HG03457 (cell line): ENCODE measurements around the gene SPP1.
A peak's percentile ranks its signal among the peaks of the same experiment; 100 is the strongest.
"Not testable (repeated sequence)": the region's sequence is repeated elsewhere in the genome, so short reads cannot be mapped to it uniquely, and the experiment has no call there.

Source experiments
- ATAC-seq: cut with Tn5 transposase; IDR thresholded peaks from one replicate; pipeline ENCODE4 v1.9.1; 2021; ENCODE audit warnings: moderate number of reproducible peaks; ENCODE audit not compliant: unreplicated experiment

The SPP1 gene

DNA sequence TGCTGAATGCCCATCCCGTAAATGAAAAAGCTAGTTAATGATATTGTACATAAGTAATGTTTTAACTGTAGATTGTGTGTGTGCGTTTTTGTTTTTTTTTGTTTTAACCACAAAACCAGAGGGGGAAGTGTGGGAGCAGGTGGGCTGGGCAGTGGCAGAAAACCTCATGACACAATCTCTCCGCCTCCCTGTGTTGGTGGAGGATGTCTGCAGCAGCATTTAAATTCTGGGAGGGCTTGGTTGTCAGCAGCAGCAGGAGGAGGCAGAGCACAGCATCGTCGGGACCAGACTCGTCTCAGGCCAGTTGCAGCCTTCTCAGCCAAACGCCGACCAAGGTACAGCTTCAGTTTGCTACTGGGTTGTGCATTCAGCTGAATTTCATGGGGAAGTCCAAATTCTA lies at the start of gene SPP1:
TSS of gene SPP1 (plus strand) at position 249 of the 400 bp plus-strand sequence. CDS start 1,182 bp downstream, outside the sequence.
- ATAC-seq = peak; percentile 88

DNA sequence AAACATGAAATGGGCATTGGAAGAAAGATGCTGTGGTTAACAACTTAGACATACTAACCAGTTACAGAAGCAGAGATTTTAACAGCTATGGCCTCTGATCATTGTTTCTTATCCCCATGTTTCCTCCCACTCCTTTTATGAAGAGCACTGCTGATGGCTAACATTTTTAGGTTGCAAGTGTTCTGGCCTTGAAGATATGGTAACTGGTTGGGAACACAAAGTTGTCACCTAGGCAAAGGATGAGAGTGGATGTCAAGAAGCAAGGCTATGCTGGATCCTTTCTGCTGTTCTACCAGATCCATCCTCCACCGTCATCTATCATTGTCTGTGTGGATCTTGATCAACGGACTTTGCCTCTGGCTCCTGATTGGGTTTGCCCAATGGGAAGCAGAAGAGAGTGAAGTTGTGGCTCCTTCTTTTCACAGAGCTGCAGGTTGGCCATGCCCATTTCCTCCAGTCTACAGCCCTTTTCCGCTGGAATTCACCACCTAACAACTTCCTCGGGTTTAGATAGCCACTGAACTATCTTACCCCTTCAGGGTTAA lies 48.9 kb upstream of the SPP1 start:
- ATAC-seq = no peak

DNA sequence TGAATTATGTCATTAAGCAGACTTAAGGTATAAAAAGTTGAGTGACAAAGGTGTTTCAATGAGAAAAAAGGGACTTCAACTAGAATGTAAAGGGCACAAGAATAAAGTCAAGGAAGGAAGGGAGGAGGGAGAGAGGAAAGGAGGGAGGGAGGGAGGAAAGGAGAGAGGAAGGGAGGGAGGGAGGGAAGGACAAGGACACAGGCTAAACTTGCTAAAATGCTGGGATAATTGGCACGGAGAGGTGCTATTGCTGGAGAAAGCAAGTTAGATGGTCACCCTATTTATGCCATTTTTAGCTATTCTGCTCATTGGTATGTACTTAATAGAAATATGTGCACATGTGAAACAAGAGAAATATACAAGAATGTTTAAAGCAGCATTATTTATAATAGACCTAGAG lies 44.9 kb upstream of the SPP1 start:
- no peak for ATAC-seq

DNA sequence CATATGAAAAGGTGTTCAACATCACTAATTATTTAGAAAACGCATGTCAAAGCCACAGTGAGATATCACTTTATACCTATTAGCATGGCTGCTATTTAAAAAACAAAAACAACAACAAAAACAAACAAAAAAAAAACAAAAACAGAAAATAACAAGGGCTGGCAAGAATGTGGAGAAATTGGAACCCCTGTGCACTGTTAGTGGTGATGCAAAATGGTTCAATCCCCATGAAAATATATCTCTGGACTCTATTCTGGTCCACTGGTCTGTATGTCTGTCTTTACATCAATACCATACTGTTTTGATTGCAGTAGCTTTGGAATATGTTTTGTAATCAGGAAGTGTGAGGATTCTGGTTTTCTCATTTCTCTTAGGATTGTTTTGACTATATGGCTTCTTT lies 43.6 kb upstream of the SPP1 start:
- ATAC-seq = no peak

DNA sequence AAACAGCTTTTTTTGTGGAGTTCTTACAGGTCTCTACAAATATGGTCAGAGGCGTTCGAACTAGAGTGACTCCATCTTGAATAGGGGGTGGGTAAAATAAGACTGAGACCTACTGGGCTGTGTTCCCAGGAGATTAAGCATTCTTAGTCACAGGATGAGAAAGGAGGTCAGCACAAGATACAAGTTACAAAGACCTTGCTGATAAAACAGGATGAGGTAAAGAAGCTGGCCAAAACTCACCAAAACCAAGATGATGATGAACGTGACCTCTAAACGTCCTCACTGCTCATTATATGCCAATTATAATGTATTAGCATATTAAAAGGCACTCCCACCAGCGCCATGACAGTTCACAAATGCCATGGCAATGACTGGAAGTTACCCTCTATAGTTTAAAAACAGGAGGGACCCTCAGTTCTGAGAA lies 42.8 kb upstream of the SPP1 start:
- ATAC-seq = no peak

DNA sequence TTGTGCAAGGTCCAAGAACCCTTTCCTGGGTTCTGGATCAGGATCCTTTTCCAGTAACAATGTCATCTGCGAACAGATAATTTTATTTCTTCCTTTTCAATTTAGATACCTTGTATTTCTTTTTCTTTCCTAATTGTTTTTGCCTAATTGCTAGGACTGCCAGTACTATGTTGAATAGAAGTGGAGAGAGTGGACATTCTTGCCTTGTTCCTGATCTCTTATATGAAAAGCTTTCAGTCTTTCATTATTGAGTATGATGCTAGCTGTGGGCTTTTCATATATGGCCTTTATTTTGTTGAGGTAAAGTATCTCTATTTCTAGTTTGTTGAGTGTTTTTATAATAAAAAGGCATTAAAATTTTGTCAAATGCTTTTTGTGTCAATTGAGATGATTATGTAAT lies 42.2 kb upstream of the SPP1 start:
- no peak for ATAC-seq

DNA sequence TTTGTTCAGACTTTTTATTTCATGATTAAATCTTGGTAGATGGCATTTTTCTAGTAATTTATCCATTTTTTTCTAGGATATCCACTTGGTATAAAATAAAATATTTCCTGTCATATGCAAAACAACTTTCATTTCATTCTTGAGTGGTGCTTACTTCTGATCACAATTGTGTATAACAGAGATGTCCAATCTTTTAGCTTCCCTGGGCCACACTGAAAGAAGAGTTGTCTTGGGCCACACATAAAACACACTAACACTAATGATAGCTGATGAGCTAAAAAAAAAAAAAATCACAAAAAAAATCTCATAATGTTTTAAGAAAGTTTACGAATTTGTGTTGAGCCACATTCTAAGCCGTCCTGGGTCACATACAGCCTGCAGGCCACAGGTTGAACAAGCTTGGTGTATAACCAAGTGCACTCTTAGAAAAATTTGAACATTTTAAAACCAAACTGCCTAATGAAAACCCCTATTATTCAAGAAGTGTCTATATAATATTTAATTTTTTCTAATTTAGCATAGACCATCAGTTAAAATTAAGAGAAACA lies 41.3 kb upstream of the SPP1 start:
- no peak for ATAC-seq

DNA sequence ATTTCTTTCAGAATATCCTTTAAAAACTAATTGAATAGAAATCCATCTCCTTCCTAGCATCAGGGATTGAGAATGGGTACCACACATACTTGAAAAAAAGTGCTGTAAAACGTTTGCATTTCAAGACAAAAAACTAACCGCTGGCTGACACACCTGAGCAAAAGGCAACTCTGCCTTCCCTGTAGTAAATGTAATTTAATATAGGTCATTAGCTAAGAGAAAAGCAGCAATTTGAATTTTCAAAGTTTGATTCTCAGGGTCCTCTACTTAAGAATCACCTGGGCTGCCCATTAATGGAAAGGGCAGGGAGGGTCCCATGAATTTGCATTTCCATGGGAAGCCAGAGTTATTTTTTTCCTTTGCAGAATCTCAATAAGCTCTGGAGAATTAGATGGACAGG lies 40.5 kb upstream of the SPP1 start:
- ATAC-seq = no peak

DNA sequence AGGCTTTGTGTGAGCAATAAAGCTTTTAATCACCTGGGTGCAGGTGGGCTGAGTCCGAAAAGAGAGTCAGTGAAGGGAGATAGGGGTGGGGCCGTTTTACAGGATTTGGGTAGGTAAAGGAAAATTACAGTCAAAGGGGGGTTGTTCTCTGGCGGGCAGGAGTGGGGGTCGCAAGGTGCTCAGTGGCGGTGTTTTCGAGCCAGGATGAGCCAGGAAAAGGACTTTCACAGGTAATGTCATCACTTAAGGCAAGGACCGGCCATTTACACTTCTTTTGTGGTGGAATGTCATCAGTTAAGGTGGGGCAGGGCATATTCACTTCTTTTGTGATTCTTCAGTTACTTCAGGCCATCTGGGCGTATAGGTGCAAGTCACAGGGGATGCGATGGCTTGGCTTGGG lies 39.6 kb upstream of the SPP1 start:
- ATAC-seq = not testable (repeated sequence)

DNA sequence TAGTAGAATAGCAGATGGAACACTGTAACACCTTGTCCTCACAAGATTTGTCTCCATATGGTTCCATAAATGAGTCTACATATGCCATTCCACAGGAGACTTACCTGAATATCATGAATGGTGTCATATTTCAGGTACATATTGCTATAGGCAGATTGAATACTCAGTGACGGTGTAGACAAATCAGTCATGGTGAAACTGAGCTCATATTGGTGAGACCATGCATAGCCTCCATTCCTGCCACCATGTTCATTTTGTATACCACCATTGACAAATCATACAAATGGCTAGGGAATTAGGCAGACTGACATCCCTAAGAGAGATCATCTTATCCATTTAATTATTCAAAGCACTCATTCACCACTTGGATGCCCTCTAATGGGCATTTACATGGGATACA lies 38.0 kb upstream of the SPP1 start:
- ATAC-seq = no peak

DNA sequence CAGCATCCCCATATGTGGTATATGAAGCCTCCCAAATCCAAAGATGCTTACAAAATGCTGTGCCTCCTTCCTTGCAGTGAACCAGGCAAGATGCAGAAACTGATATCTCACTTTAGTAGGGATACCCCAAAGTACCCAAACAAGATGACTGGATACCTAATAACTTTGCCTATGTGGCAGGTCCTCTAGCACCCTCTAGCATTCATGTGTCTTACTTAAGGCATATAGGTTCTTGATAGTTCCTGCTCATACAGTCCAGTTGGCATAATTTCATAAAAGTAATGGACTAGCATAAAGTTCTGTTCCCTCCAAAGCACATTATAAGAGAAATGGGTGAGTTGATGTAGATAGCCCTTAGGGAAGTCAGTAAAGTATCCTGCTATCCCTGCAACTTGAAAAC lies 36.8 kb upstream of the SPP1 start:
- ATAC-seq = no peak

DNA sequence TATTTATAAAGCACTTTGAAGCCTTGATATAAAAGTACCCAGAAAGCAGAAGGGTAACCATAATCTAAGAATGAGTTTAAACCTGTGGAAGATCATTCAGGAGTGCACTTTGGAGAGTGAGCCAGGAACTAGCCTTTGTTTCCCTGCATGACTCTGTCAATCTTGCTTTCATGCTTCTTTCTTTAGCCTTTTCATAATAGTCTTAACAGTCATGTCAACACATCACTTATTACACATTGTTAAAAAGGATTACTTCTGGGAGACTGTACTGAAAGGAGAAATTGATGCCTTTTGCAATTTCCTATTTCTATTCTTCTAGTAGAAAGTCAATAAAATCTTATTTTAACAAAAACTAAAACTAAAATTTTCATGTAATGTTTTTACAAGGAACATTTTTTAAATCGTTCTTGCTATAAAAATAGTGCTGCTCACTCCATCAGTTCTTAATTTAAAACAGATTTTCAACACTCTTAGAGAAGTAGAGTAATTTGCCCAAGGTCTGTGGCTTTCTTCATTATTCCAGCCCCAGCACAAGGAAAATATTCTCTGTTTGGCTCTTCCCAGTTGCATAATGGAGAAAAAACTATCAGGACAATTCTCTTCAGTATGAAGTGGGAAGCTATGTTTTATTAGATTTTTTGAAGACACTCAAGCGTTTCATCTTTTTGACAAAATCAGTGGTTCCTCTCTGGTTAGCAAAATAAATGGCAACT lies 35.4 kb upstream of the SPP1 start:
- no peak for ATAC-seq

DNA sequence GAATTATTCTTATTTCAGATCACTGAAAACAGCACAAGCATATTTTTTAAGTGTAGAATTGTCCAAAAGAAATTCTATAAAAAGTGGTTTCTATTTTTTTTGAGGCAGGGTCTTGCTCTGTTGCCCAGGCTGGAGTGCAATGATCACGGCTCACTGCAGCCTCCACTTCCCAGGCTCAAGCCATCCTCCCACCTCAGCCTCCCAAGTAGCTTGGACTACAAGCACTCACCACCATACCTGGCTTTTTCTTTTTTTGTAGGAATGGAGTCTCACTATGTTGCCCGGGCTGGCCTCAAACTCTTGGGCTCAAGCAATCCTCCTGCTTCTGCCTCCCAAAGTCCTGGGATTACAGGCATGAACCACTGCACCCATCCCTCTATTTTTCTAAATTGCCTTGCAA lies 34.7 kb upstream of the SPP1 start:
- ATAC-seq = not testable (repeated sequence)

DNA sequence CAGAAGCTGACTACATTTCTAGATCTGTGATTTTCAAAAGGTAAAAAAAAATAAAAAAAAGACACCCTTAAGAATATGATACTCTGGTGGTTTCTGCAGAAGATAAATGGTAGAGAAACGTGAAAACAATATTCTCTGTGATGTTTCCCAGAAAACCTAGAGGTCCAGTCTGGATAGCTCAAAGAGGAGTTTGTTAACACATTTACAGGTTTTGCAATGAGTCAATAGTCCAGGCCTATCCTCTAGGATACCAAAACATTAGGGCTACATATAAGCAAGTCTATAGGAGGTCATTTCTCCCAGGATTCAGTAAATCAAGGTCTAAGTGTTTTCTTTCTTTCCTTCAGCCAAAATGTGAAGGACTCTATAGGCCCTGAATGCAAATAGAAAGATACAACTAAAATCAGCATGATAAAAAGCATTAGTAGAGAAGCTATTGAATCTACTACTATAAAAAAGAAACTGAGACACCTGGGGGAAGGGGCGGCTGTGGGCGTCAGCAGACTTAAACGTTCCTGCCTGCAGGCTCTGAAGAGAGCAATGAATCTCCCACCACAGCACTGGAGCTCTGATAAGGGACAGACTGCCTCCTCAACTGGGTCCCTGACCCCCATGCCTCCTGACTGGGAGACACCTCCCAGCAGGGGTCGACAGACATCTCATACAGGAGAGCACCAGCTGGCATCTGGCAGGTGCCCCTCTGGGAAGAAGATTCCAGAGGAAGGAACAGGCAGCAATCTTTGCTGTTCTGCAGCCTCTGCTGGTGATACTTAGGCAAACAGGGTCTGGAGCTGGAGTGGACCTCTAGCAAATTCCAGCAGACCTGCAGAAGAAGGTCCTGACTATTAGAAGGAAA lies 33.7 kb upstream of the SPP1 start:
- ATAC-seq = no peak

DNA sequence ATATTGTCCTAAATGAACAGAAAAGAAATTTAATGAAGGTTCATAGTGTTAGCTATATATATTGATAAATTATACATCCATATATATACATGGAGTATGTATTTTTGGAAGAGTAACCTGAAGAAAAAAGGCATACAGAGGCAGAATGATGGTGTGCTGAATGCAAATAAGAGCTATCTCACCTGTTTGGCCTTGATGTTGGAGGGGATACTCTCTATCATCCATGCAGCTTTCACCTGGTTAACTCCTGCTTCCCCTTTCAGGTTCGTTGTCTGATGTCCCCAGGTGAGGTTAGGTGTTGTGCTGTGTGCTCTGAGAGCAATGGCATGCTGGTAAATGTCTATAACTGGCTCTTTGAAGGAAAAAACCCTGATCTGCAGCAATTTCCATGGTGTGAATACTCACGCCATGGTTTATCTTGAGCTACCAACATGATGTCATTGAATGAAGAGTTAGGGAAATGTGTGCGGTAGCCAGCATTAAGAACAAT lies 31.8 kb upstream of the SPP1 start:
- no peak for ATAC-seq

DNA sequence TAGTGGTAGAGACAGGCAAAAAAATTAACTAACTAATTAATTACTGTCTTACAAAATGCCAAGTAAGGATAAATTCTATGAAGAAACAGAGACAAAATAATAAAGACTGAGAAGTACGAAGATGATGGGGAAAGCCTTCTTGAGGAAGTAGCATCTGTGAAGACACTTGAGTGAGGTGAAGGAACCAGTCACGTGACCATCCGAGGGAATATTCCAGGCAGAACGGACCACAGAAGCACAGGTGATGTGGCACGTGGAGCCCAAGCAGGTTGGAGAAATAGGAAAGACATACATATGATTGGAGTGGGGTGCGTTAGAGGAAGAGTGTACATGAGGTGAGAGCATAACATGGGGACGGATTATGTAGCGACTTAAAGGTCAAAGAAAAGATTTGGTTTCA lies 30.5 kb upstream of the SPP1 start:
- no peak for ATAC-seq

DNA sequence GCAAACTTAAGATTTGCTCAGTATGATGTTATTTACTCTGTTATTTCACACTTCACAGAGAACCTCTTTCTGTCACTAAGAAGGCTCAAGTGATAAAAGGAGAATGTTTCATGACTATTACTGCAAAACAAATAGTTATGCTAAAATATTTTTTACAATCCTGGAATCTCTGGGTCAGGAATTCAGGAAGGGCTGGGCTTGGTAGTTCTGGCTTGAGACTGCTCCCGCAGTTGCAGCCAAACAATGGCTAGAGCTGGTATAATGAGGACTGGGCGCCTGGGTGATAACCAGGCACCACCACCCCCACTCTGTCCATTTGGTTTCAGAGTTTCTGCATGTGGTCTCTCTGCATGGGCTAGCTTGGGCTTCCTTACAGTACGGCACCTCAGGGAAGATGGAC lies 28.7 kb upstream of the SPP1 start:
- no peak for ATAC-seq

DNA sequence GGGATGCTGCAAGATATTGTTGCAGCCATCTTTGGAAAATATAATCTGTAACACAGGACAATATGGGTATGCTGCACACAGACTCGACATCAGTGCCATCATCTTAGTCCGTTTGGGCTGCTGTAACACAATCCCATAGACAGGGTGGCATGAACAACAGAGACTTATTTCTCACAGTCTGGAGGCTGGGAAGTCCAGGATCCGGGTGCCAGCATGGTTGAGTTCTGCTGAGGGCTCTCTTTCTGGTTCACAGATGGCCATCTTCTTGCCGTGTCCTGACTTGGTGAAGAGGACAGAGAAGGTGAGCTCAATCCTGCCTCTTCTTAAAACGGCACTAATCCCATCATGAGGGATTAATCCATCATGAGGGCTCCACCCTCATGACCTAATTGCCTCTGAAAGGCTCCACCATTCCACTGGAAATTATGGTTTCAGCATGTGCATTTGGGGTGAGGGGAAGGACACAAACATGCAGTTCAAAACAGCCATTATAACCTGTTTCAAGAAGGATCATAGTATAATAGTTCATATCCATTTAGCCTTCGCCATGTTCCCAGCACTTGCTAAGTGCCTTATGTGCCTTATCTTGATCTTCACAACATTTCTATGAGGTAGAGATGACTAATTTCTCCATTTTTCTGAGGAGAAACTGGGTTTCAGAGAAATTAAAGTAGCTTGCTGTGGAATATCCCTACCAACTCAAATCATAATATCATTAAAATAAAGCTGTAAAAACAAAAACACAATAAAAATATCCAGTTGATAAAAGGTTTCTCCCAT lies 27.9 kb upstream of the SPP1 start:
- no peak for ATAC-seq

DNA sequence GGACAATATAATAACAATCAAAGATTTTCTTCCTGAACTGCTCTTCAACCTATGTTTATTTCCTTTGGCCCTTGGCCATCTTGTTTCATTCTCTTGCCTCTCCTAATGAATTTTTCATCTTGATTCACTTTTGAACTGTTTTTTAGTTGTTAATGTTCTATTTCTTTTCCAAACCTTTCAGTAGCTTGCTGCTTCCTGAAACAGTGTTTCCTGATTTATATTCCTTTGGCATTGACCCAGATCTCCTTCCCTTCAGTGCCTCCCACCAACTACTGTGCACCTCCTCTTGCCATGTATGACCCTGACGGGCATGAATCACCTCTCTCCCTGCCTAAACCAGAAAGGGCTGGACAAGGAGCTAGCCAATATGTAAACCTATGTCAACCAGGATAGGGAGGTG lies 25.6 kb upstream of the SPP1 start:
- ATAC-seq = no peak

DNA sequence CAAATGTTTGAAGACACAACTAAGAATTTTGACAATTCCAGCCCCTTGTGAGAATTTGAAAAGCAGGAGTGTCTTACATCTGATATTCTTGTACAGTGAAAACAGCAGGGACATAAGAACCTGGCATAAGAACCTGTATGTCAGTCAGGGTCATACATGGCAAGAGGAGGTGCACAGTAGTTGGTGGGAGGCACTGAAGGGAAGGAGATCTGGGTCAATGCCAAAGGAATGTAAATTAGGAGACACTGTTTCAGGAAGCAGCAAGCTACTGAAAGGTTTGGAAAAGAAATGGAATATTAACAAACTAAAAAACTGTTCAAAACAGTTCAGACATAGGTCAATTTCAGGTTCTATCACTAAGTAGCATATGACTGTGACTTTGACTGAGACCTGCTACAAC lies 25.0 kb upstream of the SPP1 start:
- no peak for ATAC-seq
